ENCODE data around the gene ZCCHC2.

DNA sequence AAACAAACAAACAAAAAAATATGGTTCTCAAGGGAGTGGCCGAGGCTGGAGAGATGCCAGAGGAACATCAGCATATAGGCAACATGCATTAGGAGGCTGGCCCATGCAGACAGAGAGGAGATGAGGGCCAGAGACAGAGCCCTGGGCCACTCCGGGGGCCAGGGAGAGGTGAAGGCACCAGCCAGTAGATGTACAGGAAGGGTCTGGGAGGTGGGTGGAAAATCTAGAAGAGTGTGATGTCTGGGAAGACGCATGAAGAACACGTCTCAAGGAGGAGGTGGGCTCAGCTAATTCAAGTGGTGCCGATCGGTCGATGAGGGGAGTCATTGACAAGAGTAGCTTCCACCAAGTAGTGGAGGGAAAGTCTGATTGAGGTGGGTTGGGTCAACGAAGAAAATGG is 79.9 kb downstream of the ZCCHC2 start:
- TF ChIP-seq EP300 (IDR thresholded peaks at IDR 0.05) (no peak), CTCF (IDR thresholded peaks at IDR 0.05) (no peak)
